HG02798 (cell line): ENCODE data around the gene PTGES3.
A peak's percentile ranks its signal among the peaks of the same experiment; 100 is the strongest.
"Not testable (repeated sequence)": the region's sequence is repeated elsewhere in the genome, so short reads cannot be mapped to it uniquely, and the experiment has no call there.

Experiments
- ATAC-seq: cut with Tn5 transposase; IDR thresholded peaks from one replicate; pipeline ENCODE4 v1.9.1; 2021; ENCODE audit warnings: mild to moderate bottlenecking; ENCODE audit not compliant: unreplicated experiment, poor library complexity

Gene PTGES3

GRCh38 chr12:56658921-56659320, 29.2 kb downstream of the PTGES3 start:
- no peak for ATAC-seq

GRCh38 chr12:56657416-56658379, 30.4 kb downstream of the PTGES3 start:
- peak; percentile 58 for ATAC-seq

- ATAC-seq, result not testable (repeated sequence)
Observed at GRCh38 chr12:56653781-56654180, 34.3 kb downstream of the PTGES3 start.

GRCh38 chr12:56648023-56648422, 40.1 kb downstream of the PTGES3 start:
- not testable (repeated sequence) for ATAC-seq

GRCh38 chr12:56645717-56646446, 42.2 kb downstream of the PTGES3 start, which contains the start of gene ATP5F1B:
Gene ATP5F1B (minus strand): TSS chr12:56645984. CDS start chr12:56645963, 21 bp downstream.
- peak; percentile 99 for ATAC-seq

GRCh38 chr12:56645201-56645716, 42.8 kb downstream of the PTGES3 start:
- no peak for ATAC-seq

GRCh38 chr12:56644654-56645053, 43.4 kb downstream of the PTGES3 start:
- no peak for ATAC-seq

GRCh38 chr12:56641219-56641618, 46.9 kb downstream of the PTGES3 start:
- no peak for ATAC-seq

GRCh38 chr12:56637621-56638020, 50.5 kb downstream of the PTGES3 start:
- ATAC-seq, result no peak

- ATAC-seq, result peak; percentile 60
Observed at GRCh38 chr12:56636675-56637540, 51.2 kb downstream of the PTGES3 start.

GRCh38 chr12:56635806-56636674, 52.0 kb downstream of the PTGES3 start:
- peak; percentile 50 for ATAC-seq

- ATAC-seq, result peak; percentile 34
Observed at GRCh38 chr12:56634837-56635791, 53.0 kb downstream of the PTGES3 start.

GRCh38 chr12:56634242-56634836, 53.7 kb downstream of the PTGES3 start:
- ATAC-seq, result no peak

- no peak for ATAC-seq
Observed at GRCh38 chr12:56633468-56634241, 54.4 kb downstream of the PTGES3 start.

- no peak for ATAC-seq
Observed at GRCh38 chr12:56632701-56633467, 55.2 kb downstream of the PTGES3 start.
